PC-3 (cell line): Measurements from ENCODE around the gene BBOX1.

Experiments
- CTCF ChIP-seq: fragments of 300-600 bp; sonication (generic); conservative IDR thresholded peaks from 2 replicates; pipeline ENCODE4 v1.5.1; 2017; ENCODE audit warnings: antibody characterized with exemption, low read depth, mild to moderate bottlenecking, low read length
- EZH2 ChIP-seq: fragments of 300-600 bp; sonication (generic); IDR thresholded peaks from one replicate; pipeline ENCODE4 v1.6.1; 2017; ENCODE audit warnings: antibody characterized with exemption, mild to moderate bottlenecking, low read length; ENCODE audit not compliant: unreplicated experiment

- no peak for TF ChIP-seq CTCF
- no peak for TF ChIP-seq EZH2
These were observed 40.4 kb downstream of the BBOX1 start for GRCh38 chr11:27081056-27081455.
